ENCODE measurements around the gene ACP1. TPM values are rescaled to one million over a fixed set of nuclear protein-coding genes. Genes with fewer than 3 reads are reported as not detected.
A peak's percentile ranks its signal among the peaks of the same experiment; 100 is the strongest.

Gene ACP1
- total RNA-seq, 4 donors from 2014 or later, result 117 to 136 (median 128) TPM

GRCh38 chr2:273333-273732 is 8.6 kb downstream of the ACP1 start:
- Histone ChIP-seq H3K9me3 (no peaks in the 10 kb centered on the region), H3K27ac (no peak overlapping the region), H3K4me1 (no peaks in the 10 kb centered on the region), H3K36me3 (peaks cover 14% of the 10 kb centered on the region in 2 donors), H3K27me3 (no peaks in the 10 kb centered on the region), H3K4me3 (replicated peaks in 1 of 3) (no peak overlapping the region)
- WGBS, 2 donors, result 40 to 60% methylated on average over 6 of the region's 6 CpGs
- intact Hi-C loops (cut with DNase I), result no loop called here
- peak in 1 of 2 donors; percentile 7 for DNase-seq
- TF ChIP-seq POLR2A (IDR thresholded peaks at IDR 0.05) (no peak), CTCF (IDR thresholded peaks at IDR 0.05) (no peak)

- DNase-seq, result no peak
- intact Hi-C loops (cut with DNase I), result no loop called here
- TF ChIP-seq POLR2A (IDR thresholded peaks at IDR 0.05) (no peak), CTCF (IDR thresholded peaks at IDR 0.05) (no peak)
- Histone ChIP-seq H3K27ac (no peak overlapping the region), H3K4me1 (no peaks in the 10 kb centered on the region), H3K27me3 (no peaks in the 10 kb centered on the region), H3K9me3 (no peaks in the 10 kb centered on the region), H3K36me3 (peaks cover 22 to 24% of the 10 kb centered on the region in 2 donors), H3K4me3 (replicated peaks in 1 of 3) (no peak overlapping the region)
- 97% methylated on average over 3 of the region's 3 CpGs for WGBS, 2 donors
Observed at GRCh38 chr2:274503-274902, 9.8 kb downstream of the ACP1 start.

GRCh38 chr2:275466-275865 is 10.7 kb downstream of the ACP1 start:
- no peak for DNase-seq
- no peaks in the 10 kb centered on the region for H3K4me1 ChIP-seq
- H3K9me3 ChIP-seq, result no peaks in the 10 kb centered on the region
- peaks cover 22 to 30% of the 10 kb centered on the region in 2 donors for H3K36me3 ChIP-seq
- H3K27ac ChIP-seq, result no peak overlapping the region
- H3K27me3 ChIP-seq, result no peaks in the 10 kb centered on the region
- H3K4me3 ChIP-seq (replicated peaks in 1 of 3), result no peak overlapping the region
- 84 to 94% methylated on average over 6 of the region's 6 CpGs for WGBS, 2 donors
- TF ChIP-seq CTCF (IDR thresholded peaks at IDR 0.05), result no peak
- TF ChIP-seq POLR2A (IDR thresholded peaks at IDR 0.05), result no peak
- intact Hi-C loops (cut with DNase I), result no loop called here

DNA sequence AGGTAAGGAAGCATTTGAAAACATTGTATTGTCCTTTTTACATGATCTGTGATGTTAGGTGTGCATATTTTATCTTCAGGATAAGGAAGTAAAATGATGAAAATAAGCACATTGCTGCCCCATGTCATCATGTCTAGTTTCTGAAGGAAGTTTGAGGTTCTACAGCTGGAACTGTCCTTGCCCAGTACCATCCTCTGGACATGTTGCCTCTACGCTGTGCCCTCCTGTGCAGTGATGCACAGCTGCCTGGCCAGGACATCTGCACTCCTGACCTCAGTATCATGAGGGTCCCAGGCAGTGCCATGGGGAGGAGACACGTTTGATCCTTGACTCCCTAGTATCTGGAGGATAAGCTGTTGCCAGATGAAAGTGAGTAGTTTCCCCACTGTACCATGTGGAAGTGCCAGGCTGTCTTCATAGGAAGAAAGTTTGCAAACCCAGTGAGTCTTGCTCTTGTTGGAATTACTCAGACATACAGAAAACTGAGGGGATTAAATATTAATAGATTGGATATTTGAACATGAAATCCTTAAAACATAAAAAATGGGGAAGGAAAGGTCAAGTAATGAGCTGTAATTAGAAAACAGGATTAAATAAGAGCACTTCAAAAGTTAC is 13.7 kb downstream of the ACP1 start:
- H3K36me3 ChIP-seq, result peaks cover 22 to 43% of the 10 kb centered on the region in 2 donors
- no peaks in the 10 kb centered on the region for H3K4me1 ChIP-seq
- no peak overlapping the region for H3K27ac ChIP-seq
- intact Hi-C loops (cut with DNase I), result no loop called here
- TF ChIP-seq POLR2A (IDR thresholded peaks at IDR 0.05) (no peak), CTCF (IDR thresholded peaks at IDR 0.05) (no peak)
- DNase-seq, result no peak
- WGBS, 2 donors, result 86 to 88% methylated on average over 2 of the region's 2 CpGs
- no peak overlapping the region for H3K4me3 ChIP-seq (replicated peaks in 1 of 3)
- no peaks in the 10 kb centered on the region for H3K27me3 ChIP-seq
- no peaks in the 10 kb centered on the region for H3K9me3 ChIP-seq

DNA sequence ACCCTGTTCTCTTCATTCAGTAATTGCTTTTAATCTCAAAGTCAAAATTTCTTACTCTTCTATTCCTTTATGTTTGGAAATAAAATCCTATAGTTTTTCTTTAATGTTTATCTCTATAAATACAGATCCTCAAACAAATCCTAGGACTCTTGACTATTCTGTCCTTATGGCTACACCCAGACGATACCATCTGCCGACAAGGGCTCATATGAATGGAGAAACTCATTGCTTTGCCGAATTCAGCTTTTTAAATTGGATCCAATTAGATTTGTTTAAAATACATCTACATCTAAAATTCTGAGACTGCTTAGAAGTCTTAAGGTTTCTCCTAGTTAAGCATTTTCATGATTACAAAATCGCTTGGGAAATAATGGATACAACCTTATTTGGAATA is 14.2 kb downstream of the ACP1 start:
- intact Hi-C loops (cut with DNase I), result no loop called here
- Histone ChIP-seq H3K4me1 (no peaks in the 10 kb centered on the region), H3K36me3 (peaks cover 22 to 43% of the 10 kb centered on the region in 2 donors), H3K27me3 (no peaks in the 10 kb centered on the region), H3K27ac (no peak overlapping the region), H3K9me3 (no peaks in the 10 kb centered on the region), H3K4me3 (replicated peaks in 1 of 3) (no peak overlapping the region)
- no peak for DNase-seq
- TF ChIP-seq POLR2A (IDR thresholded peaks at IDR 0.05), result no peak
- no peak for TF ChIP-seq CTCF (IDR thresholded peaks at IDR 0.05)
- 93 to 95% methylated on average over 4 of the region's 4 CpGs for WGBS, 2 donors
